H1 (cell line): Measurements from ENCODE around the gene SCGB1C2. TPM values are rescaled to one million over a fixed set of nuclear protein-coding genes. Genes with fewer than 3 reads are reported as not detected.

Source experiments
- CTCF ChIA-PET: fragments of 300-600 bp; sonication (Branson Sonifier 250); formaldehyde crosslinking; loops from one replicate; lab custom pipeline; 2021; ENCODE audit not compliant: partially characterized antibody; lab: Charles Lee
- POLR2A ChIA-PET: fragments of 300-600 bp; sonication (Branson Sonifier 250); formaldehyde crosslinking; loops from one replicate; lab custom pipeline; 2021; ENCODE audit warnings: inconsistent platforms; ENCODE audit not compliant: partially characterized antibody; lab: Charles Lee
- DNase-seq, 2 experiments: peaks; one replicate each; pipeline versions ENCODE4 v3.0.0 to v3.0.0-alpha.2; 2010 to 2022; ENCODE audit warnings: low spot score in 2 of 2, low read depth in 1 of 2, mixed read lengths in 1 of 2
- FAIRE-seq: peaks from 2 replicates; lab custom pipeline; 2011; peaks lifted over from hg19 to GRCh38; lab: Jason Lieb, UNC
- H2AFZ ChIP-seq: 2 replicates; pipeline ENCODE4 v1.8.1; 2012; ENCODE audit warnings: low read length, inconsistent platforms
- H2AK5ac ChIP-seq: 2 replicates; pipeline ENCODE4 v1.6.1; 2013; ENCODE audit warnings: low read depth, low read length
- H2BK120ac ChIP-seq: replicated peaks from 2 replicates; pipeline ENCODE3; 2013; ENCODE audit warnings: low read depth, low read length, inconsistent platforms
- H2BK12ac ChIP-seq: 2 replicates; pipeline ENCODE4 v1.6.1; 2013; ENCODE audit warnings: low read depth, low read length
- H2BK15ac ChIP-seq: 2 replicates; pipeline ENCODE4 v1.6.1; 2013; ENCODE audit warnings: low read length
- H2BK20ac ChIP-seq: 2 replicates; pipeline ENCODE4 v1.6.1; 2013; ENCODE audit warnings: low read length
- H2BK5ac ChIP-seq: 2 replicates; pipeline ENCODE4 v1.6.1; 2013; ENCODE audit warnings: low read depth, low read length
- H3K14ac ChIP-seq: 2 replicates; pipeline ENCODE4 v1.6.1; 2013; ENCODE audit warnings: inconsistent platforms; ENCODE audit not compliant: insufficient read length
- H3K18ac ChIP-seq: 2 replicates; pipeline ENCODE4 v1.6.1; 2013; ENCODE audit warnings: low read length; ENCODE audit errors: extremely low read depth
- H3K23ac ChIP-seq: 2 replicates; pipeline ENCODE4 v1.6.1; 2013; ENCODE audit warnings: inconsistent platforms; ENCODE audit not compliant: insufficient read length
- H3K23me2 ChIP-seq: 2 replicates; pipeline ENCODE4 v1.6.1; 2013; ENCODE audit warnings: low read depth, low read length
- H3K27ac ChIP-seq: 2 replicates; pipeline ENCODE4 v1.6.1; 2011; ENCODE audit warnings: low read depth, low read length, inconsistent platforms
- H3K27me3 ChIP-seq, 4 experiments: replicated peaks in 1 of 4; 1 replicate in 1 of 4; 2 replicates in 3 of 4; pipeline versions ENCODE4 v1.6.1 to v1.8.1; 2011 to 2013; ENCODE audit warnings: low read length in 3 of 4, mild to moderate bottlenecking in 3 of 4, inconsistent platforms in 2 of 4, mixed read lengths in 2 of 4, moderate library complexity in 1 of 4; ENCODE audit not compliant: control insufficient read depth in 3 of 4, insufficient read depth in 3 of 4; ENCODE audit errors: extremely low read depth in 1 of 4
- H3K36me3 ChIP-seq, 4 experiments: 2 replicates each; pipeline versions ENCODE4 v1.6.1 to v1.8.1; 2011 to 2013; ENCODE audit warnings: mild to moderate bottlenecking in 4 of 4, low read length in 3 of 4, moderate library complexity in 2 of 4, control low read depth in 1 of 4, inconsistent platforms in 1 of 4; ENCODE audit not compliant: insufficient read depth in 4 of 4, control insufficient read depth in 2 of 4
- H3K4ac ChIP-seq: replicated peaks from 2 replicates; pipeline ENCODE3; 2013; ENCODE audit warnings: low read length, low read depth, mixed read lengths, inconsistent platforms; ENCODE audit not compliant: insufficient read length
- H3K4me1 ChIP-seq, 4 experiments: replicated peaks in 1 of 4; 1 replicate in 1 of 4; 2 replicates in 3 of 4; pipeline versions ENCODE4 v1.6.1 to v1.8.1; 2011 to 2013; ENCODE audit warnings: low read length in 3 of 4, inconsistent platforms in 2 of 4, mixed read lengths in 1 of 4; ENCODE audit not compliant: insufficient read depth in 4 of 4, control insufficient read depth in 3 of 4
- H3K4me2 ChIP-seq, 2 experiments: 2 replicates each; pipeline versions ENCODE4 v1.6.1 to v1.8.1; 2011 to 2013; ENCODE audit warnings: low read depth in 2 of 2, low read length in 2 of 2, control low read depth in 1 of 2, inconsistent platforms in 1 of 2, mild to moderate bottlenecking in 1 of 2; ENCODE audit not compliant: insufficient read depth in 1 of 2
- H3K4me3 ChIP-seq, 4 experiments: fragments of 200-600, 300-600 bp in 1 of 4; sonication (generic), shearing (Covaris generic), sonication (Bioruptor Twin) in 1 of 4; 2 replicates each; pipeline versions ENCODE4 v1.5.1 to v1.8.1; 2011 to 2016; ENCODE audit warnings: low read length in 4 of 4, low read depth in 3 of 4, control low read depth in 2 of 4, inconsistent platforms in 2 of 4, mild to moderate bottlenecking in 2 of 4, mixed read lengths in 1 of 4, moderate library complexity in 1 of 4; ENCODE audit not compliant: insufficient read depth in 2 of 4; ENCODE audit errors: extremely low read depth in 1 of 4
- H3K56ac ChIP-seq: replicated peaks from 2 replicates; pipeline ENCODE3; 2013; ENCODE audit warnings: low read depth, mild to moderate bottlenecking, mixed read lengths, low read length, inconsistent platforms; ENCODE audit not compliant: insufficient read length
- H3K79me1 ChIP-seq: 2 replicates; pipeline ENCODE4 v1.6.1; 2013; ENCODE audit warnings: low read depth, low read length, control low read depth
- H3K79me2 ChIP-seq, 2 experiments: 2 replicates each; pipeline versions ENCODE4 v1.6.1 to v1.8.1; 2012 to 2013; ENCODE audit warnings: low read length in 2 of 2, mild to moderate bottlenecking in 2 of 2, inconsistent platforms in 1 of 2; ENCODE audit not compliant: insufficient read depth in 2 of 2, control insufficient read depth in 1 of 2
- H3K9ac ChIP-seq, 4 experiments: replicated peaks in 1 of 4; 1 replicate in 1 of 4; 2 replicates in 3 of 4; pipeline versions ENCODE4 v1.6.1 to v1.8.1; 2011 to 2013; ENCODE audit warnings: low read depth in 3 of 4, low read length in 3 of 4, control low read depth in 2 of 4, mild to moderate bottlenecking in 2 of 4, moderate library complexity in 2 of 4, inconsistent platforms in 1 of 4; ENCODE audit errors: extremely low read depth in 1 of 4
- H3K9me3 ChIP-seq, 2 experiments: 2 replicates each; pipeline versions ENCODE4 v1.6.1 to v1.8.1; 2012 to 2013; ENCODE audit warnings: mild to moderate bottlenecking in 2 of 2, moderate library complexity in 2 of 2, control low read depth in 1 of 2, inconsistent platforms in 1 of 2, low read depth in 1 of 2, low read length in 1 of 2, mixed read lengths in 1 of 2; ENCODE audit not compliant: insufficient read depth in 2 of 2
- H4K20me1 ChIP-seq, 2 experiments: replicated peaks in 1 of 2; 2 replicates each; pipeline versions ENCODE3 to v1.8.1; 2011 to 2013; ENCODE audit warnings: inconsistent platforms in 2 of 2, low read length in 2 of 2, mild to moderate bottlenecking in 1 of 2; ENCODE audit not compliant: insufficient read depth in 2 of 2, control insufficient read depth in 1 of 2
- H4K5ac ChIP-seq: 2 replicates; pipeline ENCODE4 v1.6.1; 2013; ENCODE audit warnings: low read length, low read depth, mixed read lengths, inconsistent platforms; ENCODE audit not compliant: insufficient read length
- H4K8ac ChIP-seq: 2 replicates; pipeline ENCODE4 v1.8.0; 2013; ENCODE audit warnings: mild to moderate bottlenecking, moderate library complexity, low read length, inconsistent platforms; ENCODE audit not compliant: insufficient read depth; ENCODE audit errors: extremely low read depth
- H4K91ac ChIP-seq: replicated peaks from 2 replicates; pipeline ENCODE3; 2013; ENCODE audit warnings: low read length, mixed read lengths, inconsistent platforms; ENCODE audit not compliant: insufficient read length
- ASH2L ChIP-seq: fragments of 200-600, 300-600 bp; sonication (generic); IDR thresholded peaks from one replicate; pipeline ENCODE4 v1.7.1; 2017; ENCODE audit warnings: low read length
- CHD1 ChIP-seq: IDR thresholded peaks from 2 replicates; pipeline ENCODE4 v1.6.1; 2012; ENCODE audit warnings: low read depth, low read length, improper control_type of control experiment
- GTF2F1 ChIP-seq: IDR thresholded peaks from 2 replicates; pipeline ENCODE4 v1.6.1; 2012; ENCODE audit warnings: low read depth, low read length, improper control_type of control experiment, borderline replicate concordance
- HDAC2 ChIP-seq, 2 experiments: fragments of 300-600 bp in 1 of 2; sonication (generic) in 1 of 2; IDR thresholded peaks; 2 replicates each; pipeline ENCODE4 v1.6.1; 2011 to 2012; ENCODE audit warnings: low read depth in 2 of 2, low read length in 2 of 2, mild to moderate bottlenecking in 2 of 2, moderate library complexity in 2 of 2, borderline replicate concordance in 1 of 2, inconsistent platforms in 1 of 2
- SP2 ChIP-seq: IDR thresholded peaks from 2 replicates; pipeline ENCODE4 v1.6.1; 2012; ENCODE audit warnings: mild to moderate bottlenecking, low read length, inconsistent platforms
- SRF ChIP-seq: IDR thresholded peaks from 2 replicates; pipeline ENCODE4 v1.6.1; 2011; ENCODE audit warnings: mild to moderate bottlenecking, low read depth, low read length, moderate library complexity
- TEAD4 ChIP-seq: IDR thresholded peaks from 2 replicates; pipeline ENCODE4 v1.6.1; 2012; ENCODE audit warnings: low read depth, low read length, inconsistent platforms, mixed read lengths
- YY1 ChIP-seq: IDR thresholded peaks from 2 replicates; pipeline ENCODE4 v1.6.1; 2011; ENCODE audit warnings: low read depth, mild to moderate bottlenecking, low read length
- WGBS, 2 experiments: shearing (Covaris generic) in 1 of 2; methylation state at CpG; one replicate each; pipeline versions ENCODE4 v1.1.6 to v1.1.7; 2013 to 2015; ENCODE audit warnings: low lambda C conversion rate in 2 of 2, mixed read lengths in 2 of 2, inconsistent platforms in 1 of 2, low coverage in 1 of 2, missing lambda C conversion rate in 1 of 2; ENCODE audit not compliant: insufficient replicate concordance in 2 of 2, insufficient coverage in 1 of 2, insufficient read length in 1 of 2; ENCODE audit errors: extremely low coverage in 1 of 2, missing lambda C conversion rate in 1 of 2; 5-methylcytosine and 5-hydroxymethylcytosine counted together
- polyA plus RNA-seq, 7 experiments: library from polyadenylated mRNA; depleted of rRNA in 3 of 7; stranded (reverse) in 5 of 7; unstranded in 2 of 7; fragments of >200 nt in 5 of 7; fragments of 200-250 nt in 2 of 7; gene quantifications; 1 replicate in 5 of 7; 2 replicates in 1 of 7; 4 replicates in 1 of 7; pipeline versions ENCODE4 v1.2.1 to v1.2.3, GENCODE V29; 2011 to 2013; ENCODE audit warnings: missing spikeins in 2 of 7, mixed read lengths in 2 of 7
- total RNA-seq: library from RNA; stranded (reverse); fragmentation: NEBNext Ultra II Directional; extraction: Animal tissue kit (Norgen Biotek cat#: 25700); gene quantifications from 2 replicates; pipeline ENCODE4 v1.2.1, GENCODE V29; 2021

SCGB1C2 gene
- total and polyA plus RNA-seq, 2 of the 8 experiments (the other 6 are each of a cell fraction or from before 2014, with no cell fraction given): not detected

DNA sequence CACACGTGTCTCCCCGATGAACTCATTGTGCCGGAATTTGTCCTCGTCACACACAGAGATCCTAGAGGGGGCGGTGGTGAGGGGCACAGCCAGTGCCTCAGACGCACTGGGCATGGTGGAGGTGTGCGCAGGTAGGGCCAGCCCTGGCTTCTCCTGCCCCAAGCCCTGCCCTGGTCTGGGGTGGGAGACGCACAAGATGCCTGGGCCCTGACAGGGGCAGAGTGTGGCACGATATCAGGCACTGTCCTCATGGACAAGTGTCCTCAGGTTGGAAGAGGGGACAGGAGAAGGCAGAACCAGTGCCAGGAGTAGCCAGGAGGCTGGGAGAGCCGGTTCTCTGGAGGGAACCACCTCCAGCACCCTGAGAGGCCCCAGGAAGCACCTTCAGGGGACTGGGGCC lies 24.1 kb downstream of the SCGB1C2 start:
- Histone ChIP-seq H3K4ac (no peak overlapping the region), H3K36me3 (no peaks in the 10 kb centered on the region), H3K23ac (no peak overlapping the region), H3K9ac (no peak overlapping the region), H2AK5ac (peak overlapping the region; percentile 53; the same call in 1 of the 2 replicates), H3K18ac (no peak overlapping the region), H3K14ac (no peak overlapping the region), H3K4me3 (no peak overlapping the region), H2BK120ac (no peak overlapping the region), H3K4me2 (no peak overlapping the region), H2BK5ac (no peak overlapping the region), H3K27me3 (no peaks in the 10 kb centered on the region), H4K5ac (no peak overlapping the region), H4K20me1 (no peaks in the 10 kb centered on the region), H4K8ac (peak overlapping the region; percentile 51; the same call in 1 of the 2 replicates), H3K23me2 (no peaks in the 10 kb centered on the region), H3K79me1 (no peaks in the 10 kb centered on the region), H3K4me1 (no peaks in the 10 kb centered on the region; a peak in 1 of 7 replicates), H4K91ac (no peak overlapping the region), H3K56ac (peak overlapping the region; percentile 6), H2BK15ac (peak overlapping the region; percentile 72; the same call in 1 of the 2 replicates), H3K9me3 (no peaks in the 10 kb centered on the region), H2BK12ac (peak overlapping the region; percentile 27; the same call in 1 of the 2 replicates), H2BK20ac (no peak overlapping the region), H3K27ac (no peak overlapping the region), H2AFZ (no peak overlapping the region), H3K79me2 (no peaks in the 10 kb centered on the region)
- FAIRE-seq: no peak
- no peak for DNase-seq
- TF ChIP-seq SP2 (no peak), CHD1 (no peak), TEAD4 (no peak), HDAC2 (IDR thresholded peaks at IDR 0.05; ENCODE audit: borderline replicate concordance in 1 of 2, low read depth in 2 of 2, low read length in 2 of 2) (no peak), SRF (no peak), ASH2L (no peak), YY1 (no peak), GTF2F1 (no peak)
- 91% methylated on average over 7 of the region's 10 CpGs; no CpG with 5 or more reads in 1 of the 2 experiments for WGBS, 2 experiments
- ChIA-PET POLR2A (no interaction called here), CTCF (interaction anchor here (1.2 to 3.5 kb wide), 4 partner anchors 12 to 115 kb away, joined by 3 to 20 read pairs (median 5); no protein-coding TSS in a partner anchor)
